ENCODE results near the gene CLMP.
"Not testable (repeated sequence)": the region's sequence is repeated elsewhere in the genome, so short reads cannot be mapped to it uniquely, and the experiment has no call there.

CLMP gene

GRCh38 chr11:123168241-123168640 is 26.8 kb downstream of the CLMP start:
- no peak for DNase-seq (ENCODE audit: low read depth, low spot score)

- peak; percentile 86 for DNase-seq (ENCODE audit: low read depth, low spot score)
Observed at GRCh38 chr11:123166071-123166559, 28.9 kb downstream of the CLMP start.

- no peak for DNase-seq (ENCODE audit: low read depth, low spot score)
Observed at GRCh38 chr11:123164732-123165450, 30.2 kb downstream of the CLMP start.

DNA sequence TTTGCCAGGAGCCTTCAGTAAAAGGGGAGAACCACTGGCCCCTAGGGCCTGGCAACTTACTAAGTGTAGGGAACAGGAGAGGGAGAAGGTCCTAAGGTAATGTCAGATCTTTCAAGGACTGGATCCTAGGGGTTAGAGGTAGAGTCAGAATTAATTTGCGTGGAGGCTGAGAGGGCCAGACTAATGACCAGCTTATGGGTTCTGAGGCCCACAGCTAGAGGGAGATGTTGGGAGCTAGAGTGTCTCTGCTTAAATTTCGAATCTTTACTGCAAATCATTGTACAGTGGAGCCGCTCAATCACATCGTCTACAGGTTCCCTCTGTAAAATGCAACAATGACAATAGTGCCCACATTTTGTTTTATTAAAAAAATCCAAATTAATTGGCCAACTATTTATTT is 31.4 kb downstream of the CLMP start:
- DNase-seq (ENCODE audit: low read depth, low spot score), result no peak

DNA sequence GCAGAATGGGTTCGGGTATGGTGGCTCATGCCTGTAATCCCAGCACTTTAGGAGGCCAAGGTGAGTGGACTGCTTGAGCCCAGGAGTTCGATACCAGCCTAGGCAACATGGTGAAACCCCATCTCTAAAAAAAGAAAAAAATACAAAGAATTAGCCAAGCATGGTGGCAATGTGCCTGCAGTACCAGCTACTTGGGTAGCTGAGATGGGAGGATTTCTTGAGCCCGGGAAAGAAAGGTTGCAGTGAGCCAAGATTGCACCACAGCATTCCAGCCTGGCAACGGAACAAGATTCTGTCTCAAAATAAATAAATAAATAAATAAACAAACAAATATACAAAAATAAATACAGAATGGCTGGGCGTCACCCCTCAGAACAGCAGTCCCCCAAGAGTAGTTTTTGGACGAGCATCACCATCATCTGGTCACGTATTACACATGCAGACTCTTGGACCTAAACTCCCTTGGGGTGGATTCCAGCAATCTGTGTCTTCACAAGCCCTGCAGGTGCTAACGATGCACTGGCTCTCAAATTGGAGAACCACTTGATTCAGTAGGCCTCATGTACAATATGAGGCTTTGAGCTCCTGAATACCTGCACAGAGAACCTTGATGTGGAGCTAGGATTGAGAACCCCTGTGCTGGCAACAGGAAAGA is 33.5 kb downstream of the CLMP start:
- no peak for DNase-seq (ENCODE audit: low read depth, low spot score)

DNA sequence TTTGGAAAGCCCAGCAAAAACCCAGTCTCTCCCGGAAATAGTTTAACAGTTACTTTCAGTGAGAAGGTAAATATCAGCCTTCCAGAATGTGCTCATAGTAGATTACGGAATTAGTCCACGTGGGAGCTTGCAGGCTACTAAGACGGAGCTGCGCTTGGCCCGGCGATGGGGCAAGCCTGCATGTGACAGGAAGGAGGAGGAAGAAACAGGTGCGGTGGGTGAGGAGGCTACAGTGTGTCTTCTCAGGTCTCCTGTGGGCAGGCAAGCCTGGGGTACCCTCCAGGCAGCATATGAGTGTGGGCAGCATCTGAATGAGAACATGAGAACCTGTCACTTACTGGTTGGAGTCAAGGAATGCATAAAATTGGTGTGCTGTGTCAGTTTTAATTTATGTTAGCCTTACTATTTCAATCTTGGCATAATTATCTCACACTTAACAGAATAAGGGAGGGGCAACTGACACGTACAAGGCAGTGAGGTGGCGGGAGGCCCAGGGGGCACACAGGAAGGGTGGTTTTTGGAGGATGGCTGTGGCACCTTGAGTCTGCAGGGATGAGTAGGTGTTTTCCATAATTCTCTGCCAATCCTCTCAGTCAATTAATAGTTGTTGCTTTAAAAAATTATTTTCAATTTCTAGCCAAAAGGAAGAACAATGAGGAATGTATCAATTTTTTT is 35.7 kb downstream of the CLMP start:
- DNase-seq (ENCODE audit: low read depth, low spot score), result no peak

DNA sequence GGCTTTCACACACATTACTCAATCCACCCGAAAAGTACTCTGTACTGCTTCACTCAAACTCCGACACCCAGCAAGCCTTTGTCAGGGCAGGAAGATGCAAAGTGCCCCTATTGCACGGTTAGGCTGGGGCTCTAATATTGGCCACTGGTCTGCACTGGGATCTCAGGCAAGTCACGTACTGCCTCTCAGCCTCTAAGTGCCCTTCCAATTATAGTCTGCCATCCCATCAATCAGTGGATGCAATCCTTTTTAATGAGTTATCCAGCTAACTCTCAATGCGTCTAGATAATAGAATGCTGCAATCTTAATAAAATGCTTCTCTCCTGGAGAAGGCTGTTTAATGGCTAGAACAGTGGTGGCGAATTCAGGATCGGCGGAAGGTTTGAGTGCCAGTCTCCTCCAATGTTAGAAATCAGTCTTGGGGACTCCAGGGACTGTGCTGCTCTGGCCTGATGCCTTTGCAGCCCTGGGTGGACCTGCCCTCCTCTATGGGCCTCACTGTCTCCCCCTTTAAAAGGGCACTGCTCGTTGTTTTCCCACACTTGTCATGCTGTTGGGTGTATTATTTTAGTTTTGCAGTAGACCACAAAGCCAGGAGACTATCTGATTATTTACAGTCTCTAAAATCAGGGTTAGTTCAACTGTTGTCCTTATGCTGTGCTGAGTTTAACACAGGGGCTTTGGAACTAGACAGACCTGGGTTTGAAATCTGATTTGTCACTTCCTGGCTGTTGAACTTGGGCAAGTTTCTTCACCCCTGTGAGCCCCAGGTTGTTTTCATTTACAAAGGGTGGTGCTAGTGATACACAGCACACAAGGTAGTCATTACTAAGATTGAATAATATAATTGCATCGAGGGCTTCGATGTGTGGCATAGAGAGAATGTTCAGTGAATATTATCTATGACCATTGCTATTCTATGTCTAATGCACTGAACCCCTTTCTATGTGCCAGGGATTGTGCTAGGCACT is 36.7 kb downstream of the CLMP start:
- DNase-seq (ENCODE audit: low read depth, low spot score), result no peak

DNA sequence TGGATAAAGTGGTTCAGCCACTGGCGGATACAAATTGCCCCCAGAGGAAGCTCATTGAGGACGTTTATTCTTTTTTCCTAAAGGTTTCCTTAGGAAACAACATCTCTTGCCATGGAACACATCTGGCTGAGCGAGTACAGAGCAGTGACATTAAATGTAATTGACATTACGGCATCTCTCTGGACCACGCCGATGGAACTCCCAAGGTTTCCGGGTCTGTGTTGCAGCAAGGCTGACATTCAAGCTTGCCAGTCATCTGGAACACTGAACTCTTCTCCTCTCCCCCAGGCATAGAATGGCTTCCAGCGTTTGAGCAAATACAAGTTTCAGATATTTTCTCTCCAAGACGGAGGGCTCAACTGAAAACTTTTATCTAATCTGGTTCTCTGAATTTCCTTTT is 42.1 kb downstream of the CLMP start:
- DNase-seq (ENCODE audit: low read depth, low spot score), result no peak

DNA sequence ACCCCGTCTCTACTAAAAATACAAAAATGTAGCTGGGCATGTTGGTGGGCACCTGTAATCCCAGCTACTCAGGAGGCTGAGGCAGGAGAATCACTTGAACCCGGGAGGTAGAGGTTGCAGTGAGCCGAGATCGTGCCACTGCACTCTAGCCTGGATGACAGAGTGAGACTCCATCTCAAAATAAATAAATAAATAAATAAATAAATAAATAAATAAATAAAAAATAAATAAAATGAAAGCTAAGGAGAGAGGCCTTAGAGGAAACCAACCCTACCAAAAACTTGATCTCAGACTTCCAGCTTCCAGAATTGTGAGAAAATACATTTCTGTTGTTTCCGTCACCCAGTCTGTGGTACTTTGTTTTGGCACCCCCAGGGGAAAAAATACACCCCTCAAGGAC is 42.7 kb downstream of the CLMP start:
- not testable (repeated sequence) for DNase-seq (ENCODE audit: low read depth, low spot score)

DNA sequence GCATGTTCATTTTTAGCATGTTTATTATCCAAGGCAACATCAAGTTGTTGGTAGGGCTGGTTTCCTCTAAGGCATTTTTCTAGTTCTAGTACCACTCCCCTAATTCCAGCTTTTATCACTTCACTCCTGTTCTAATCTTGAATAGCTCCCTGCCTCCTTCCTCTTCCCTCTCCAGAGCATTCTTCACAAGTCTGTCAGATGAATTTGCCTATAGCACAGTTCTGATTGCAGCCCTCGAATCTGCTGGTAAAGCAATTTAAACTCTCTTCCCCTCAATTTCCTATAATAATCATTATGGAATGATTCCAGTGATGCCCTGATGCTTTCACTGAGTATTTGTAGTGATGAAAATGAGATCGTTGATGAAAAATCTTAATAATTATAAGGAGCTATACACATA is 43.3 kb downstream of the CLMP start:
- no peak for DNase-seq (ENCODE audit: low read depth, low spot score)

GRCh38 chr11:123151366-123151765 is 43.7 kb downstream of the CLMP start:
- DNase-seq (ENCODE audit: low read depth, low spot score), result no peak

DNA sequence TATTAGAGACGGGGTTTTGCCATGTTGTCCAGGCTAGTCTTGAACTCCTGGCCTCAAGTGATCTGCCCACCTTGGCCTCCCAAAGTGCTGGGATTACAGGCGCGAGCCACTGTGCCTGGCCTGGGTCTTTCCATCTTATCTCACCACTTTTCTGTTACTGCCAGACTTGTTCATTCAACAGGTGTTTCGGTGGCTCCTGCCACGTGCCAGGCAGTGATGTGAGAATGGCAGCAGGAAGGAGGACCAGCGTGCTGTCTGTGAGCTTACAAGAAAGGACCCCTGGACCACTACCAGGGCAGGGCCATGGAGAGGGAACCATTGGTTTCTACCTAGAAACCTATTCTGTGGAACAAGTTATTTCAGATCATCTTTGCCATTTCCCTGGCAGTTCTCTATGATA is 44.2 kb downstream of the CLMP start:
- DNase-seq (ENCODE audit: low read depth, low spot score), result no peak

GRCh38 chr11:123148965-123149364 is 46.1 kb downstream of the CLMP start:
- DNase-seq (ENCODE audit: low read depth, low spot score), result no peak

GRCh38 chr11:123145661-123146060 is 49.4 kb downstream of the CLMP start:
- peak; percentile 31 for DNase-seq (ENCODE audit: low read depth, low spot score)

DNA sequence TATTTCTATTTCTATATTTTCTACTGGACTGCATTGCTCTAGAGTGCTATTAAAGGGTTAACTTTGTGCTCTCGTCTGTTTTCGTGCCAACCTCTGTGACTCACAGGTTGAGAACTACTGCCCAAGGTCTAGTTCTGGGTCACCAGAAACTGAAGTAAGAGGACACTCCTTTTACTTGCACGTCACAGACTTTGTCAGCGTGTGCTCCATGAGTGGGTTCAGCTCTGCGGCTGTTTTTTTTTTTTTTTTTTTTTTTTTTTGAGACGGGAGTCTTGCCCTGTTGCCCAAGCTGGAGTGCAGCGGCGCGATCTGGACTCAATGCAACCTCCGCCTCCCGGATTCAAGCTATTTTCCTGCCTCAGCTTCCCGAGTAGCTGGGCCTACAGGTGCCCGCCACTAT is 49.8 kb downstream of the CLMP start:
- DNase-seq (ENCODE audit: low read depth, low spot score), result no peak

DNA sequence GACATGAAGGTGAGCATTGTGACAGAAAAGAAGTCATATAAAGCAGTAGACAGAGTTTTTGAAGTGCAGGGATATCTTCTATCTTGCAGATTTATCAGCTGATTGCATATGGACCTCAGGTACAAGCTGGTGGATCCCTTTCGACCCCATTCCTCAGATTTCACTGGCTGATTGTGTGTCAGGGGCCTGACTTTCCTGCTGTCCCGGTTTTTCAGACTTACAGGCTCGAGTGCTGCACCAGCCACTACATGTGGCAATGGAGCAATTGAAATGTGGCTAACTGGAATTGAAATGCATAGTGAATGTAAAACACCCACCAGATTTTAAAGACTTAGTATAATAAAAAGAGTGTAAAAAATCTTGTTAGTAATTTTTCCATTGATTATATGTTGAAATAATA is 50.3 kb downstream of the CLMP start:
- peak; percentile 50 for DNase-seq (ENCODE audit: low read depth, low spot score)

GRCh38 chr11:123143921-123144320 is 51.1 kb downstream of the CLMP start:
- DNase-seq (ENCODE audit: low read depth, low spot score), result no peak

DNA sequence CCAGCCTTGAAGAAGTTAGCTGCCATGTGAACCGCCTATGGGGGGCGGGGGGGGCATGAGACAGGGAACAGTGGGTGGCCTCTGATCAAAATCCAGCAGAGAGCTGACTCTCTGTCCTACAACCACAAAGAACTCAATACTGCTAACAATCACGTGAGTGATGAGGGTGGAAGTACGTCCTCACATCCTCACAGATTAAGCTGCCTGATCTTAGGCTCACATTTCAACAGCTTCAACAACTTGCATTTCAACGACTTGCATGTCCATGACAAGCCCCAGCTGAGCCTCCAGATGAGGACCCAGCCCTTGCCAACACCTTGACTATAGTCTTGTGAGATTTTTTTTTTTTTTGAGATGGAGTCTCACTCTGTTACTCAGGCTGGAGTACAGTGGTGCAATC is 51.6 kb downstream of the CLMP start:
- DNase-seq (ENCODE audit: low read depth, low spot score), result no peak

- DNase-seq (ENCODE audit: low read depth, low spot score), result no peak
Observed at GRCh38 chr11:123139206-123139605, 55.8 kb downstream of the CLMP start.

DNA sequence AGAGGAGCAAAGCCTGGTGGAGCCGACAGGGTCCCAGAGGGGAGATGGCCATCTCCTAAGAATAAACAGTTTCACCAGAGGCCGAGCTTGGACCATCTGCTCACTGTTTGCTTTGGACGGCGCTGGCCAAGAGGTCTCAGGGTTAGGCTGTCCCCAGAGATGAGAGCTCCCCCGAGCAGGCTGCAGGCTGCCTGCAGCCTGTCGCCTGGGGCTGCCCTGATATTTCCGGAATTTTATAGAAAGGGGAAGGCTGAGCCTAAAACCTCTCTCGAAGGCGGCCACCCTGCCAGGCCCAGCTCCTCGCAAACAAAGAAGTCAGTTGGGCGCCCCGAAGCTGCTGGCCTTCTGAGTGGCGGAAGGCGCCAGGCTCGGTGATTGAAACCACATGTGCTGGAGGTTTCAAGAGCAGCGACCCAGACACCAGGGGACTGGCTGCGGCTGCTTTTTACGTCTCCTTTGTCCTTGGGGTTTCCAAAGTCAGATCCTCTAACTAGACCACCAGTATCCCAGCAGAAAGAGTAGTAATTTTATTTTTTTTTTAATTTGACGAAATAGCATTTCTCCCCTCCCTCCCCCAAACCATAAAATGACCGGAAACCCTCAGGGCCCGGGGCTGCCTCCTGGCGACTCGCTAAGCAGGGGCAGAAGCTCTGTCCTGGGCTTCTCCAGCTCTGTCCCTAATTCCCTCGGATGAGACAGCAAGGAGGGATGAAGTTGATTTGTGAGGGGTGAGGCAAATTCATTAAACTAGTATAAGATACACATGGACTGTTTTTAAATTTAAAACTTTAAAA is 57.4 kb downstream of the CLMP start:
- DNase-seq (ENCODE audit: low read depth, low spot score), result peak; percentile 94

Data from ELF-1 (cell line).